HG02571 (cell line): ENCODE measurements around the gene VPS51.

Experiments
- ATAC-seq: cut with Tn5 transposase; IDR thresholded peaks from one replicate; pipeline ENCODE4 v1.9.1; 2021; ENCODE audit warnings: mild to moderate bottlenecking, moderate library complexity; ENCODE audit not compliant: unreplicated experiment

VPS51 gene

GRCh38 chr11:65160643-65161042 lies 64.6 kb downstream of the VPS51 start:
- no peak for ATAC-seq
